Measurements from ENCODE around the gene LHPP.

Gene LHPP

DNA sequence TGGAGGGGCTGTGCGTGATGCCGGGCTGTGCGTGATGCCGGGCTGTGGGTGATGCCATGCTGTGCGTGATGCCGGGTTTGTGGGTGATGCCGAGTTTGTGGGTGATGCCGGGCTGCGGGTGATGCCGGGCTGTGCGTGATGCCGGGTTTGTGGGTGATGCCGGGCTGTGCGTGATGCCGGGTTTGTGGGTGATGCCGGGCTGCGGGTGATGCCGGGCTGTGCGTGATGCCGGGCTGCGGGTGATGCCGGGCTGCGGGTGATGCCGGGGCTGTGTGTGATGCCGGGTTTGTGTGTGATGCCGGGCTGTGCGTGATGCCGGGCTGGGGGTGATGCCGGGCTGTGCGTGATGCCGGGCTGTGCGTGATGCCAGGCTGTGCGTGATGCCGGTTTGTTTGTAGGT, 153.6 kb downstream of the LHPP start:
- Histone ChIP-seq H3K4me3 (replicated peaks; ENCODE audit: low read depth, low read length) (no peak overlapping the region), H3K36me3 (ENCODE audit: control insufficient read depth, insufficient read depth, low read length) (peaks cover 2% of the 10 kb centered on the region), H3K27me3 (replicated peaks; ENCODE audit: control insufficient read depth, insufficient read depth, low read length) (no peaks in the 10 kb centered on the region)
- no peak for TF ChIP-seq CTCF (IDR thresholded peaks at IDR 0.05; ENCODE audit: insufficient read depth, low read length, poor library complexity, severe bottlenecking)
- DNase-seq (ENCODE audit: extremely low read depth, insufficient read length), result no peak

DNA sequence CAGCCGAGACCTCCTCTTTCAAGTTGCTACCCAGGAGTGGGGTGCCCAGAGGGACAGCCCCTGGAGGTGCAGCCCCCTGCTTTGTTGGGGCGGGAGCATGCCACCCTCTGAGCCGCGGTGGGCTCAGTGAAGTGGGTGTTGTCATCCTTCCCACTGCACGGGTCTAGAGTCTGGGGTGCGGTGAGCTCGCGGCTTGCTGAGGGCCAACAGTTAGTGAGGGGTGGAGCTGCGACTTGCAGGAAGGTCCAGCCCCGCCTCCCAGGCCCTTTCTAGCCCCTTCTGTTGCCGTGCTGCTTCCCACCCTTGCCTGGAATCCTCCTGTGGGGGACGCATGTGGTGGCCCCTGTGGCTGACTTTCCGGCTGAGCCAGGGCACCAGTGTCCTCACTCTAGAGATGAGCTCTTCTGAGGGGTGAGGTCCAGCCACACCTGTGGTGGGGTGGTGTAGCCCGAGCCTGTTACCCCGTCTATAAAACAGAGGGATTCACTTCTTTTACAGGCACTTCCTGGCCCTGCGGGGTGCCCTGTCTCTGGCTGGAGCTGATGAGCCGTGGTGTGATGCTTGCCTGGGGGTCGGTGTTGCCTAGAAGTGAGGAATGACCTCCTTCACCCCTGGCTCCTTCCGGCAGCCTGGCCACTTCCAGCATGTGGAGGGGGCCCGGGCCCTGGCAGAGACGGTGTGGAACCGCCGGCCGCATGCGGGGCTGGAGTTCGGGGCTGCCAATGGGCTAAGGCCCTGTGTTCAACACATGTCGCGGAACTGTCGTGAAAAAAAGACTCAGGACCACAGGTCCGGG, 154.6 kb downstream of the LHPP start:
- Histone ChIP-seq H3K4me3 (replicated peaks; ENCODE audit: low read depth, low read length) (no peak overlapping the region), H3K27me3 (replicated peaks; ENCODE audit: control insufficient read depth, insufficient read depth, low read length) (no peaks in the 10 kb centered on the region), H3K36me3 (ENCODE audit: control insufficient read depth, insufficient read depth, low read length) (peaks cover 2% of the 10 kb centered on the region)
- TF ChIP-seq CTCF (IDR thresholded peaks at IDR 0.05; ENCODE audit: insufficient read depth, low read length, poor library complexity, severe bottlenecking), result no peak
- DNase-seq (ENCODE audit: extremely low read depth, insufficient read length), result no peak

- no peak overlapping the region for H3K4me3 ChIP-seq (replicated peaks; ENCODE audit: low read depth, low read length)
- no peak for TF ChIP-seq CTCF (IDR thresholded peaks at IDR 0.05; ENCODE audit: insufficient read depth, low read length, poor library complexity, severe bottlenecking)
- H3K36me3 ChIP-seq (ENCODE audit: control insufficient read depth, insufficient read depth, low read length), result peaks cover 2% of the 10 kb centered on the region
- no peaks in the 10 kb centered on the region for H3K27me3 ChIP-seq (replicated peaks; ENCODE audit: control insufficient read depth, insufficient read depth, low read length)
- DNase-seq (ENCODE audit: extremely low read depth, insufficient read length), result no peak
Measured at GRCh38 chr10:124616836-124617130, 155.2 kb downstream of the LHPP start.

GRCh38 chr10:124618470-124619073, 156.9 kb downstream of the LHPP start:
- H3K36me3 ChIP-seq (ENCODE audit: control insufficient read depth, insufficient read depth, low read length), result peaks cover 7% of the 10 kb centered on the region
- DNase-seq (ENCODE audit: extremely low read depth, insufficient read length), result no peak
- no peak overlapping the region for H3K4me3 ChIP-seq (replicated peaks; ENCODE audit: low read depth, low read length)
- TF ChIP-seq CTCF (IDR thresholded peaks at IDR 0.05; ENCODE audit: insufficient read depth, low read length, poor library complexity, severe bottlenecking), result no peak
- no peaks in the 10 kb centered on the region for H3K27me3 ChIP-seq (replicated peaks; ENCODE audit: control insufficient read depth, insufficient read depth, low read length)

GRCh38 chr10:124619195-124619594, 157.6 kb downstream of the LHPP start:
- Histone ChIP-seq H3K4me3 (replicated peaks; ENCODE audit: low read depth, low read length) (peak overlapping the region; percentile 33), H3K36me3 (ENCODE audit: control insufficient read depth, insufficient read depth, low read length) (peaks cover 8% of the 10 kb centered on the region), H3K27me3 (replicated peaks; ENCODE audit: control insufficient read depth, insufficient read depth, low read length) (no peaks in the 10 kb centered on the region)
- peak; percentile 47 for DNase-seq (ENCODE audit: extremely low read depth, insufficient read length)
- no peak for TF ChIP-seq CTCF (IDR thresholded peaks at IDR 0.05; ENCODE audit: insufficient read depth, low read length, poor library complexity, severe bottlenecking)
